Activated gamma-delta T cell (primary cell): Measurements from ENCODE around the gene CHST3.
"Not testable (repeated sequence)": the region's sequence is repeated elsewhere in the genome, so short reads cannot be mapped to it uniquely, and the experiment has no call there.

Experiments
- DNase-seq: peaks from one replicate; lab custom pipeline; 2025; lab: John Stamatoyannopoulos, UW

The CHST3 gene

DNA sequence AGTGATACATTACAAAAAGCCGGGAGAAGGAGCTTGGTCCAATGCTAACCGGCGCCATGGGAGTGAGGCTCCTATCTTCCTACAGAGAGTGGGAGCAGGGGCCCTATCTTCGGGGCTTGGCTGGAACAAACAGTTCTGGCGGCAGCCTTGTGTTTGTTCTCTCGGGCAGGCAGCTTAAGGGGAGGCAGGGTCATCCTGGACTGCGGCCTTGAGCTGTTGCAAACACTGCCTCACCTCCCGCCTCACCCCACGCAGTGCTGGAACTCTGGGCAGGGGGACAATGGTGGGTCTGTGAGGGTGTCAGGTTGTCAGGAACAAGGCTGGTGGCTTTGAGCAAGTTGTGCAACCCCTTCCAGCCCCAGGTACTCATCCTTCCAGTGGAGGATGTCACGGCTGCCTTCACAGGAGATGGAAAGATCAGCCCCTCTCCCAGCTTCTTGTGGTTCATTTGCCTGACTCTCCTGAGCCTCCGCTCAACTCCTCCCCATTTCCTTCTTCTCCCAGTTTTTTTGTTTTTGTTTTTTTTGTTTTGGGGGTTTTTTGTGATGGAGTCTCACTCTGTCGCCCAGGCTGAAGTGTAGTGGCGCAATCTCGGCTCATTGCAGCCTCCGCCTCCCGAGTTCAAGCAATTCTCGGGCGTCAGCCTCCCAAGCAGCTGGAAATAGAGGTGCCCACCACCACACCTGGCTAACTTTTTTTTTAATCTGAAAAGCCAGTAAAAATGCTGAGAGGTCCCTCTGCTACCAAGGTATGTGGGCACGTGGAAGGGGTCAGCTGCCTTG lies 66.8 kb downstream of the CHST3 start:
- no peak for DNase-seq

- no peak for DNase-seq
Measured at GRCh38 chr10:72031706-72032105, 67.5 kb downstream of the CHST3 start.

DNA sequence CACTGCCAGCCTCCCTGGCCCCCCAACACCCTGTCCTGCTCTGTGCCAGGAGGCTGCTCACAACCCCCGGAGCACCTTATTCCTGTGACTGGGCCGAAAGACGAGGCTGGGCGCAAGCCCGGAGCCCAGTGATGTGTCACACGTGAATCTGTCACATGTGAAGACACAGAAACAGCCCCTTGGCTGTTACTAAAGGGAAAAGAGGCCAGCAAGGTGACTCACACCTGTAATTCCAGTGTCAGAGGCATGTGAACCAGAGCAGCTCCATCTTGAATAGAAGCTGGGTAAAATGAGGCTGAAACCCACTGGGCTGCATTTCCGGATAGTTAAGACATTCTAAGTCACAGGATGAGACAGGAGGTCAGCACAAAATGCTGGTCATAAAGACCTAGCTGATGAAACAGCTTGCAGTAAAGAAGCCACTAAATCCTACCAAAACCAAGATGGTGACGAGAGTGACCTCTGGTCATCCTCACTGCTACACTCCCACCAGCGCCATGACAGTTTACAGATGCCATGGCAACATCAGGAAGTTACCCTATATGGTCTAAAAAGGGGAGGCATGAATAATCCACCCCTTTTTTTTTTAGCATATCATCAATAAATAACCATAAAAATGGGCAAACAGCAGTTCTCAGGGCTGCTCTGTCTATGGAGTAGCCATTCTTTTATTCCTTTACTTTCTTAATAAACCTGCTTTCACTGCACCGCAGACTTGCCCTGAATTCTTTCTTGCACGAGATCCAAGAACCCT lies 68.4 kb downstream of the CHST3 start:
- not testable (repeated sequence) for DNase-seq

DNA sequence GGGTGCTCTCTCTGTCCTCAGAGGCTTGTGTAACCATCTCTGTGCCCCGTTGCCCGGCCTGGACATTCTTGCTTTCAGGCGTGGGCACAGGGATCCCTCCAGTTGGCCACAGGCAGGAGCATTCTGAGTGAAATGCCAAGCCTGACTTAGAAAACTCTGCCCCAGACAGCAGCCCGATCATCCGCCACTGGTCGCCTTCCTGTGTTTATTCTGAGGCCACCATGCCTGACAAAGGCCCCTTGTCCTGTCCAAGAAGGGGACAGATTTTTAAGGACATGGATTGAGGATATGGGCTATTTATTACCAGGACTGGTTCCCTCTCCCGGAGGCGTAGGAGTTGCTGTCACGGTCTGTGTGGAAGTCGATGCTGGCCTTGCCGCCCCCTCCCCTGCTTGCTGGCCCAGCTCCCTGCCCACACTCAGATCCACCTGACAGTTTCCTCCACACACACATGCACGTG lies 69.9 kb downstream of the CHST3 start:
- DNase-seq: no peak

- no peak for DNase-seq
Measured at GRCh38 chr10:72034761-72035160, 70.6 kb downstream of the CHST3 start.

- DNase-seq: no peak
Measured at GRCh38 chr10:72035252-72035887, 71.2 kb downstream of the CHST3 start.

GRCh38 chr10:72037266-72037665 lies 73.1 kb downstream of the CHST3 start:
- DNase-seq: no peak

DNA sequence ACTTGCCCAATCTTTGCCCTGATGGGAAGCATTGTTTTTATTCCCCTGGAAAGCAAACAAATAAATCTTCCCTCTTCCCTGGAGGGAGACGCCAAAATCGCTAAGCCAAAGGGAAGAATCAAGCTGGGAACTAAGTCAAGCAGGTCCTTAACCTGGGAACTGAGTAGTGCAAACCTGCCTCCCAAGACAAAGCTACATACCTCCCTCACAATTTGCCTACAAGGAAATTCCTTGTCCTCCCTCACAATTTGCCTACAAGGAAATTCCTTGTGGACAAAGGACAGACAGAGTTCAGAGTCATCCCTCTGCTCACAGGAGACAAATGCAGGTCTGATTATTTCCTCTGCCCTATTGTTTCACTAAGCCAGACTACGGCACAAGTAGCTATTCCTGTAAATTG lies 73.6 kb downstream of the CHST3 start:
- no peak for DNase-seq

- no peak for DNase-seq
Measured at GRCh38 chr10:72038458-72039001, 74.3 kb downstream of the CHST3 start.

GRCh38 chr10:72039377-72039776 lies 75.2 kb downstream of the CHST3 start:
- no peak for DNase-seq

DNA sequence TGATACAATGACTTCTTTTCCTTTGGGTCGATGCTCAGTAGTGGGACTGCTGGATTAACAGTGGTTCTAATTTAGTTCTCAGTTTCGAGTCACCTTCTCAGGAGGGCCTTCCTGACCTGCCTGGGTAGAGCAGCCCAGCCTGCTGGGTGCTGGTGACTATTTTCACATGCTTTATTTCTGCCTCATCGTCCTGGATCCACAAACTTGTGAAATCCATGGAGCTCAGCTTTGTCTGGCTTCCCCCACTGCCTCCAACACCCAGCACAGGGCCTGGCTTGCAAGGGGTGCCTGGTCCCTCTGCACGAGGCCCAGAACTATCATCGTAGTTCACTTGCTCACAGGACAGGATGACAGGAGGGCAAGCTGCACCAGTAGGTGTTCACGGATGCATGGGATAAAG lies 77.3 kb downstream of the CHST3 start:
- DNase-seq: no peak

DNA sequence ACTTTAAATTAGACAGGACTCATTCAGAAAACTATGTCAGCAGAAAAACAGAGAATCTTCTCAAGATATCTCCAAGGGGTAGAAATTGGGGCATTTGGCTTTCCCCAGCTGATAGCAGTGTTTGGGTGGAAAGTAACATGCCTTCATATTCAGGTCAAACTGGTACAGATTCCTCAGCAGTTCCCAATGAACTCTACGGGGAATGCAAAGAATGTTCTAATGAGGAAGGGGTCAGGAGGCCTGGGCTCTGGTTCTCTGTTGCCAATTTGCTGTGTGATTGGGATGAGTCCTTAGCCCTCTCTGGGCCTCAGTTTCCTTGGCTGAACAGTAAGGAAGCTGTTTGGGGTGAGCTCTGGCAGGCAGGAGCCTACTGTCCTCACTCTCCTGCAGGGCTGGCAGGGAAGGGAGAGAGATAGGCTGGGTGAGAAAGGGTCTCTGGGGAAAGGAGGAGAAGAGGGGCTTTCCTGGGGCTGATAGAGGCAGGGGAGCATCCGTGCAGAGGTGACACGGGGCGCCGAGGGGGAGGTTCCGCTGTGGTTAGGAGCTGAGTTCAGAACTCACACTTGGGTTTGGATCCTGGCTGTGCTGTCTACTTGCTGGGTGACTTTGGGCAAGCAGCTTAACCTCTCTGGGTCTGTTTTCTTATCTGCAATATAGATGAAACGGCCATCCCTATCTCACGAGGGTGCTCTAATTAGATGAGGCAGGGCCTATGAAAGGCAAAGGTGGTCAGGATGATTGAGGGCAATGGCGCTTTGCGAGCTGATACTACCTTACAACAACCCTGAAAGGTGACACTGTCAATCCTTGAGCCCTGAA lies 79.0 kb downstream of the CHST3 start:
- no peak for DNase-seq

GRCh38 chr10:72044417-72045041 lies 80.3 kb downstream of the CHST3 start:
- DNase-seq: no peak

DNA sequence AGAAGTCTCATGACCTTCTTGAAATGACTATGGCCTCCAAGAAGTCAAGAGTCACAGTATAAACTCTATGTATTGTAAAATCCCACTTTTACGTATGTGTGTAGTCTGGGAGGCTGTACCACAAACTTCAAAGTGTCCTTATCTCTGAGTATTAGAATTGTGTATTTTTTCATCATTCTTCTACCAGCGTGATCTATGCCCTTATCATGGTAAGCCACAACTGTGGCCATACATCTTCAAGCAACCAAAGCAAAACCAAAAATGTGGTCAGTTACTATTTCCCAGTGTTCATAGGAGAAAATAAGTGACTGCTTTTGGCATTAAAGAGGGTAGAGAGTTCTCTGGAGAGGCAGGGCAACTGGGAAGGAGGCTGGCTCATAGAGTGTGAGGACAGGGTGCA lies 81.4 kb downstream of the CHST3 start:
- no peak for DNase-seq

DNA sequence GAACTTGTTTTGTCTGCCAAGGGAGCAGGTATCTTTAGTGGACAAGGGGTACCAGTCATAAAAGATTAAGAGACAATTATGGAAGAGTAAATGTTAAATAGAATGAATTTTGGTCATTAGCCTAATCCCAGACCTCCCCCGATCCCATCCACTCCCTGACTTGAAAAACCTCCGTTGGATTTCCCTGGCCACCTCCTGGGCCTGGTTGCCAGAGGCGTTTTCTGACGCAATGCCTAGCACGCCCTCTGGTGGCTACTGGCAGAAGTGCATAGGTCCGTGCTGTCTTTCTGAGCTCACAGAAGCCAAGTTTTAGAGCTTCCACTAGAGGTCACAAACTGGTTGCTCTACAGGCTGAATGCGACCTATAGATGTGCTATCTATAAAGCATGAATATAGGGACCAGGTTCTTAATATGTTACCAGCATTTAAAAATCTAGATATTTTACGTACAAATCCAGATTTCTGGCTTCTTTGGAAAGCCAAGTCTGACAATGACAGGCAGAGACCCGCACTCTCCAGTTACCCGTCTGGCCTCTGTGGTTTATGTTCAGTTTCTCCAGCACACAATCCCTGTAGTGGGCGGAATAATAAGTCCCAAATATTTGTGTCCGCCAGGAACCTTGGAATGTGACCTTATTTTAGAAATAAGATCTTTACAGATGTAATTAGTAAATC lies 84.4 kb downstream of the CHST3 start:
- no peak for DNase-seq

DNA sequence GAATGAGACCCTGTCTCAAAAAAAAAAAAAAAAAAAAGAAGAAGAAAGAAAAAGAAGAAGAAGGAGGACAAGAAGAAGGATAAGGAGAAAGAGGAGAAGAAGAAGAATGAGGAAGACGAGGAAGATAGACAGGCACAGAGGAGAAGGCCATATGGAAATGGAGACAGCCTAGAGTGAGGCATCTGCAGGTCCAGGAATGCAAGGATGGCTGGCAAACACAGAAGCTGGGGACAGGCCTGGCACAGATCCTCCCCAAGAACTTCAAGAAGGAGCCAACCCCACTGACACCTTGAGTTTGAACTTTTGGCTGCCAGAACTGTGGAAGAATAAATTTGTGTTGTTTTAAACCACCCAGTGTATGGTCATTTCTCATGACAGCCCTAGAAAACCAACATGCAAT lies 85.3 kb downstream of the CHST3 start:
- no peak for DNase-seq

- no peak for DNase-seq
Measured at GRCh38 chr10:72049969-72050781, 86.0 kb downstream of the CHST3 start.

GRCh38 chr10:72050873-72051272 lies 86.7 kb downstream of the CHST3 start:
- DNase-seq: no peak

DNA sequence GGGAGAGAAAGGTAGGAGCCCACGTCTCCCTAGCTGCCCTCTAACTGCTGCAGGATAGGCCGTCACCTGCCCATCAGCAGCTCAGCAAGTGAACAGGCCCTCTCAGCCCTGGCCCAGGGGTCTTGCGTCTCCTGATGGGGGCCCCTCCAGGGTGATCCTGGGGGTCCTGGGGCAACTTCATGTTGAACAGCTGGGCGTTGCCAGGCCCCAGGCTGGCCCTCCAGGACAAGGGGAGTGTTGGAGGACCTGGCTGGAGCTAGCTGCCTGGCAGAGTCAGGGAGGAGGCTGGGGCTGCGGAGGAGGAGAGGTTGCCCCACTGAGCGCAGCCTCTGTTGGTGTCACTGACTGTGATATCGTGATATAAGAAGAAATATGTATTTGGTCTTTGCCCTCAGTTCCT lies 89.5 kb downstream of the CHST3 start:
- DNase-seq: no peak

- no peak for DNase-seq
Measured at GRCh38 chr10:72056113-72056512, 91.9 kb downstream of the CHST3 start.
